ENCODE measurements around the gene PRPS1L1.

PRPS1L1 gene

GRCh38 chr7:18016547-18017444 is 10.8 kb downstream of the PRPS1L1 start:
- DNase-seq (ENCODE audit: low read depth in 2 of 2), result no peak

- DNase-seq (ENCODE audit: low read depth in 2 of 2), result no peak
These were observed 13.7 kb downstream of the PRPS1L1 start for GRCh38 chr7:18013936-18014335.

GRCh38 chr7:18004372-18004771 is 23.3 kb downstream of the PRPS1L1 start:
- no peak for DNase-seq (ENCODE audit: low read depth in 2 of 2)

- DNase-seq (ENCODE audit: low read depth in 2 of 2), result no peak
These were observed 24.2 kb downstream of the PRPS1L1 start for GRCh38 chr7:18003286-18003994.

DNA sequence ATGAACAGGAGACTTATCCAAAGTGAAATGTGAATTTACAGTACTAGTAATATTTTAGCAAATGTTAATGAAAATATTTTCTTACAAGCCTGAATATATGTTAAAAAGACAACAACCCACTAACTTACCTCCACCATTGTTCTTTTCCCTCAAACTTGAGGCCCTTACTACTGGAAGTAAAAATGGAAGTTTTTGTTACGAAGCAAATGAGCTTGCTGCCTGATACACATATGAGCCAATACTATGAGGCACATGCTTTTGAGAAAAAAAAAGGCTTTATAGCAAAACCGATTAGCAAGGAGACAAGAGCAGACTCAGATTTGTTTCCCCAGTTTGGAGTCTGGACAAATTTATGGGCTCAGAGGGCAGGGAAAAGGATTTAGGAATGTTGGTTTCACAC is 29.0 kb downstream of the PRPS1L1 start:
- no peak for DNase-seq (ENCODE audit: low read depth in 2 of 2)

GRCh38 chr7:17996442-17997223 is 31.0 kb downstream of the PRPS1L1 start:
- DNase-seq (ENCODE audit: low read depth in 2 of 2), result no peak

DNA sequence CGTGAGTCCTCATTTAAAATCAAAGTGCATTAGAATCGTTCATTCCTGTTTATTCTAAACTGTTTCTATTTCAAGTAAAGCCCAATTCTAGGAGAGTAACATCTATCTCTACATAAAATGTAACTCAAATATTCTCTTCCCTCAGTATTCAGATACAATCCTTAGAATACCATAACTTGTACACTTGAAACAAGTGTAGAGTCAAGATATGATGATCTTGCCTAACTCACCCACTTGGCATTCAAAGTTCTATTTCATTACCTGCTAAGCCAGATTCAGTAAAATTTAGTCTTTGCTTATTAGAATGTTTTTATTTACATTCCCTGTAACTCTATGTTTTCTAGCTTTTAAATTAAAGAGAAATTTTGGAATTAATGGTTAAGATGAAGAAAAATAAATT is 31.6 kb downstream of the PRPS1L1 start:
- no peak for DNase-seq (ENCODE audit: low read depth in 2 of 2)

GRCh38 chr7:17994079-17994850 is 33.4 kb downstream of the PRPS1L1 start:
- DNase-seq (ENCODE audit: low read depth in 2 of 2), result no peak

DNA sequence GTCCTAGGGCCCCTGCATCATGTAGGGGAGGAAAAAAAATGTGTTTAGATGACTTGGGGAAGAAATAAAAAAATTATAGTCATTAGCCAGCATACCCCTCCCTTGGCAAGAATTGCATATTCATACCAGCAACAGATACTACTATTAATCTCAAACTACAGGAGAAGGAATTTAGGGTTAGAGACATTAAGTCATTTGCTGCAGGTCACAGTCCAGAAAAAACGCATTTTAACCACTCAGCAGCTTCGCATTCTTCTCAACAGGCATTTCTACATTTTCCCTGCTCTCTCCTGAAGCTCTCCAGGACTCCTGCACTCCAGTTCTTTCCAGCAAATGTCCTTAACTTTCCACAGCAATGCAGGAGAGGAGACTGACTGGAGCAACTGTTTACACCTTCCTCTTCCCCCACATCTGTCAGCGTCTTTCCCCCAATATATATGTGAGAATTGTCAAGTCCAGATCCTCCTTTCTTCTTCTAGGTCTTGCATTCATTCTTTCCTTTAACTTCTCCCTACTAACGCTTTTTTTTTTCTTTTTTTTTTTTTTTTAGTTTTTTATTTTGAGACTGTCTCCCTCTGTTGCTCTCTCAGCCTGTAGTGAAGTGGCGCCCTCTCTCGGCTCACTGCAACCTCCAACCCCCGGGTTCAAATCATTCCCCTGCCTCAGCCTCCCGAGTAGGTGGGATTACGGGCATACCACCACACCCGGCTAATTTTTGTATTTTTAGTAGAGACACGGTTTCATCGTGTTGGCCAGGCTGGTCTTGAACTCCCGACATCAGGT is 35.6 kb downstream of the PRPS1L1 start:
- DNase-seq (ENCODE audit: low read depth in 2 of 2), result no peak

- DNase-seq (ENCODE audit: low read depth in 2 of 2), result no peak
These were observed 36.9 kb downstream of the PRPS1L1 start for GRCh38 chr7:17990761-17991160.

- DNase-seq (ENCODE audit: low read depth in 2 of 2), result no peak
These were observed 38.1 kb downstream of the PRPS1L1 start for GRCh38 chr7:17989546-17989945.

DNA sequence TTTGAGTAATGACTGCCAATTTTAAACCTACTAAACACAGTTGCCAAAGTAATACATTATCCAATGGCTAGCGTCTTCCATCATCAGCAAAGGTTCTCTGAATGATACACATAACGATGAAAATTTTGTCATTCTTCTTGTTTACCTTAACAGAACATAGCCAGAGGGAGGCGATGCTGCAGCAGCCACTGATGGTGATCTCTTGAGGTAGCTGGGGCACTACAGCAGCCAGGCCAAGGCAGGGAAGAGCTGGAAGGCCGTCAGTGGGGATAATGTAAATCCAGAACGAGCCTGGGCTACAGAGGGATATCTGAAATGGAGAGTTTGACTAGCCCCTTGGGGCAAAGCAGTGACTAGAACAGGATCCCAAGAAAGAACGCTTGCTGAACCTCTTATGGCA is 38.8 kb downstream of the PRPS1L1 start:
- no peak for DNase-seq (ENCODE audit: low read depth in 2 of 2)

- DNase-seq (ENCODE audit: low read depth in 2 of 2), result no peak
These were observed 39.5 kb downstream of the PRPS1L1 start for GRCh38 chr7:17988141-17988540.

DNA sequence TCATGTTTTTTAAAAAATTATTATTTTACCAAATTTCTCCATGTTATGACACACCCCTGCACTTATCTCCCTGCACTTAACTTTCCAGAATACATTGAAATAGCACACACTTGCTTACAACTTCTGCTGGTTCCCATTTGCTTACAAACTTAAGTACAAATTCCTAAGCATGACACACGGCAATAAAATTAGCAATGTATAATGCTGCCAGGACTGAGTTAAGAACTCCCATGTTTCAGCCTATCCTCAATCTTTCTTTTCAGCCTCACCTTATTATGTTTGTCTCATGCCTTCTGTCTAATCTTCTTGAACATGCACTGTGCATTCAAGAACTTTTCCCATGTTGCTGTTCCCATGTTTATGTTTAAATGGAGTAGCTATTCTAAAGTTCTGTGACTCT is 40.8 kb downstream of the PRPS1L1 start:
- no peak for DNase-seq (ENCODE audit: low read depth in 2 of 2)

GRCh38 chr7:17985473-17986239 is 42.0 kb downstream of the PRPS1L1 start:
- DNase-seq (ENCODE audit: low read depth in 2 of 2), result no peak

GRCh38 chr7:17984288-17984687 is 43.4 kb downstream of the PRPS1L1 start:
- DNase-seq (ENCODE audit: low read depth in 2 of 2), result no peak

GRCh38 chr7:17983221-17984062 is 44.2 kb downstream of the PRPS1L1 start:
- DNase-seq (ENCODE audit: low read depth in 2 of 2), result no peak

- no peak for DNase-seq (ENCODE audit: low read depth in 2 of 2)
These were observed 50.7 kb downstream of the PRPS1L1 start for GRCh38 chr7:17976952-17977351.

Data from stimulated activated CD4-positive, alpha-beta T cell treated with anti-CD3 and anti-CD28 coated beads, Interleukin-1b, Interleukin-23, amount 100 ng/mL, for 1 hour (primary cell).